Calu3 (cell line): ENCODE data around the gene POLR1H. TPM values are rescaled to one million over a fixed set of nuclear protein-coding genes. Genes with fewer than 3 reads are reported as not detected.
"Not testable (repeated sequence)": the region's sequence is repeated elsewhere in the genome, so short reads cannot be mapped to it uniquely, and the experiment has no call there.

Source experiments
- BruUV-seq: library from RNA; stranded (reverse); fragments of 400-500 nt; replicated peaks from 2 replicates; lab custom pipeline; 2021; lab: Mats Ljungman, UMichigan
- CTCF ChIA-PET: fragments of 300-600 bp; sonication (Branson Sonifier 250); formaldehyde crosslinking; loops from one replicate; lab custom pipeline; 2022; ENCODE audit warnings: antibody characterized with exemption; lab: Charles Lee
- DNase-seq: peaks from one replicate; pipeline ENCODE4 v3.0.0; 2022
- H3K27ac Mint-ChIP-seq: one replicate; pipeline ENCODE4 v1.8.0; 2022; ENCODE audit warnings: mixed read lengths; ENCODE audit not compliant: unreplicated experiment
- H3K27me3 Mint-ChIP-seq: one replicate; pipeline ENCODE4 v1.8.0; 2022; ENCODE audit warnings: mixed read lengths; ENCODE audit not compliant: unreplicated experiment
- H3K36me3 Mint-ChIP-seq: one replicate; pipeline ENCODE4 v1.8.0; 2022; ENCODE audit warnings: mild to moderate bottlenecking, moderate library complexity, mixed read lengths; ENCODE audit not compliant: insufficient read depth, unreplicated experiment
- H3K4me1 Mint-ChIP-seq: one replicate; pipeline ENCODE4 v1.8.0; 2022; ENCODE audit warnings: mild to moderate bottlenecking, low read depth, mixed read lengths; ENCODE audit not compliant: unreplicated experiment
- H3K4me3 Mint-ChIP-seq: one replicate; pipeline ENCODE4 v1.8.0; 2022; ENCODE audit warnings: mild to moderate bottlenecking, low read depth, moderate library complexity, mixed read lengths; ENCODE audit not compliant: unreplicated experiment
- H3K9me3 Mint-ChIP-seq: one replicate; pipeline ENCODE4 v1.8.0; 2022; ENCODE audit warnings: low read depth, mixed read lengths; ENCODE audit not compliant: unreplicated experiment
- CTCF ChIP-seq: fragments of 200-600 bp; IDR thresholded peaks from one replicate; pipeline ENCODE4 v1.8.0; 2022; ENCODE audit warnings: antibody characterized with exemption; ENCODE audit not compliant: unreplicated experiment
- intact Hi-C: fragments of 100-400 bp; cut with micrococcal nuclease; formaldehyde crosslinking; loops from one replicate; pipeline ENCODE4 v1.10.0; 2022; ENCODE audit not compliant: unreplicated experiment
- total RNA-seq: library from RNA; stranded (reverse); gene quantifications from 2 replicates; pipeline ENCODE4 v1.2.3, GENCODE V29; 2022

The POLR1H gene
- total RNA-seq, 1 experiment from 2014 or later, result 25.2 TPM

DNA sequence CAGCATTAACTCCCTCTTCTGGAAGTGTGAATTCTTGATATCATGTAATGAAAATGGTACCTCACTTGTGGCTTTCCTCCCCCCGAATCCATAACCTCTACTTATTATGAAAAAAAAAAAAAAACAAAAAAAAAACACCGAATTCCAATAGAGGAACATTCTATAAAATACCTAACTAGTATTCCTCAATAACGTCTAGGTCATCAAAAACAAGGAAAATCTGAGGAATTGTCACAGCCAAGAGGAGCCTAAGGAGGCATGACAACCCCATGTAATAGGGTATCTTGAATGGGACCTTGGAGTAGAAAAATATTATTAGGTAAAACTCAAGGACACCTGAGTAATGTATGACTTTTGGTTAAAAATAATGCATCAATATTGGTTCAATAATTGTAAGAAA, 38.9 kb upstream of the POLR1H start:
- CTCF ChIA-PET, result no interaction called here
- no peak overlapping the region for H3K27ac Mint-ChIP-seq
- no TSS peak for BruUV-seq
- TF ChIP-seq CTCF, result no peak
- intact Hi-C loops, result no loop called here
- H3K4me1 Mint-ChIP-seq, result no peaks in the 10 kb centered on the region
- no peak overlapping the region for H3K4me3 Mint-ChIP-seq
- H3K9me3 Mint-ChIP-seq, result no peaks in the 10 kb centered on the region
- H3K36me3 Mint-ChIP-seq, result no peaks in the 10 kb centered on the region
- no peaks in the 10 kb centered on the region for H3K27me3 Mint-ChIP-seq
- no peak for DNase-seq

DNA sequence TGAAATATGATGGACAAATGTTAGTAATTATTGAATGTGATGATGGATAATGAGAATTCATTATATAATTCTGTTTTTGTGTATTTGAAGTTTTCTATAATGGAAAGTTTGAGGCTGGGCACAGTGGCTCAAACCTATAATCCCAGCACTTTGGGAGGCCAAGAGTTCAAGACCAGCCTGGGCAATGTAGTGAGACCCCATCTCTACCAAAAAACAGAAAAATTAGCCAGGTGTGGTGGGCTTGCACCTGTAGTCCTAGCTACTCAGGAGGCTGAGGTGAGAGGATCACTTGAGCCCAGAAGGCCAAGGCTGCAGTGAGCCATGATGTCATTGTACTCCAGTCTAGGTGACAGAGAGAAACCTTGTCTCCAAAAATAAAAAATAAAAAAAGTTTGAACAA, 38.4 kb upstream of the POLR1H start:
- H3K4me1 Mint-ChIP-seq, H3K9me3 Mint-ChIP-seq, DNase-seq, CTCF ChIA-PET, intact Hi-C loops, H3K4me3 Mint-ChIP-seq, H3K27me3 Mint-ChIP-seq, BruUV-seq, H3K27ac Mint-ChIP-seq, H3K36me3 Mint-ChIP-seq: not testable (repeated sequence)

GRCh38 chr6:30025186-30025585, 35.9 kb upstream of the POLR1H start:
- Mint-ChIP-seq H3K36me3 (no peaks in the 10 kb centered on the region), H3K4me3 (no peak overlapping the region), H3K4me1 (no peaks in the 10 kb centered on the region), H3K9me3 (no peaks in the 10 kb centered on the region), H3K27ac (no peak overlapping the region), H3K27me3 (no peaks in the 10 kb centered on the region)
- intact Hi-C loops, result no loop called here
- TF ChIP-seq CTCF, result no peak
- CTCF ChIA-PET, result no interaction called here
- BruUV-seq, result no TSS peak
- DNase-seq, result no peak

DNA sequence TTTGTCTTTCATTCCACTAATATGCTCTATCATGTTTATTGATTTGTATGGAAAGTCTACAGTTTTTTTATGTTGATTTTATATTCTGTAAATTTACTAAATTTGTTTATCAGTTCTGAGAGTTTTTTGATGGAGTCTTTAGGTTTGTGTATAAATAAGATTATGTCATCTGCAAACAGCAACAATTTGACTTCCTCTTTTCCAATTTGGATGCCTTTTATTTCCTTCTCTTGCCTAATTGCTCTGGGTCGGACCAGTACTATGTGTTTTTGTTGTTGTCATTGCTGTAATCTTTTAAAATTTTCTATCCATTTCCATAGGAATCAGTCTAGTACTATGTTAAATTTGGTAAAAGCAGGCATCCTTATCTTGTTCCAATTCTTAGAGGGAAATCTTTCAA, 31.5 kb upstream of the POLR1H start:
- Mint-ChIP-seq H3K4me3 (no peak overlapping the region), H3K36me3 (no peaks in the 10 kb centered on the region), H3K4me1 (no peaks in the 10 kb centered on the region), H3K27me3 (no peaks in the 10 kb centered on the region), H3K27ac (no peak overlapping the region), H3K9me3 (no peaks in the 10 kb centered on the region)
- BruUV-seq, result no TSS peak
- intact Hi-C loops, result no loop called here
- CTCF ChIA-PET, result no interaction called here
- DNase-seq, result no peak
- no peak for TF ChIP-seq CTCF

GRCh38 chr6:30031381-30031780, 29.7 kb upstream of the POLR1H start:
- no peak overlapping the region for H3K4me3 Mint-ChIP-seq
- H3K27me3 Mint-ChIP-seq, result no peaks in the 10 kb centered on the region
- CTCF ChIA-PET, result no interaction called here
- no TSS peak for BruUV-seq
- intact Hi-C loops, result no loop called here
- TF ChIP-seq CTCF, result no peak
- no peak for DNase-seq
- no peaks in the 10 kb centered on the region for H3K4me1 Mint-ChIP-seq
- no peaks in the 10 kb centered on the region for H3K9me3 Mint-ChIP-seq
- H3K36me3 Mint-ChIP-seq, result no peaks in the 10 kb centered on the region
- no peak overlapping the region for H3K27ac Mint-ChIP-seq

GRCh38 chr6:30033440-30033839, 27.6 kb upstream of the POLR1H start:
- intact Hi-C loops, DNase-seq, H3K4me1 Mint-ChIP-seq, H3K9me3 Mint-ChIP-seq, CTCF ChIA-PET, H3K27me3 Mint-ChIP-seq, BruUV-seq, H3K27ac Mint-ChIP-seq, H3K36me3 Mint-ChIP-seq, H3K4me3 Mint-ChIP-seq: not testable (repeated sequence)
